Keratinocyte (primary cell): ENCODE results near the gene PRKD2.

ENCODE experiments used
- CTCF ChIP-seq, 3 experiments: IDR thresholded peaks in 1 of 3; conservative IDR thresholded peaks in 1 of 3; optimal IDR thresholded peaks in 1 of 3; 2 replicates in 2 of 3; 3 replicates in 1 of 3; pipeline versions ENCODE3 to v1.5.1; 2011; ENCODE audit warnings: low read length in 3 of 3, mild to moderate bottlenecking in 3 of 3, moderate library complexity in 2 of 3, control low read depth in 1 of 3, inconsistent platforms in 1 of 3; ENCODE audit not compliant: insufficient read depth in 2 of 3; ENCODE audit errors: extremely low read depth in 1 of 3
- EZH2 ChIP-seq: IDR thresholded peaks from one replicate; pipeline ENCODE4 v1.6.1; 2012; ENCODE audit warnings: inconsistent platforms, mild to moderate bottlenecking, low read length, moderate library complexity

- TF ChIP-seq CTCF (optimal IDR thresholded peaks at IDR 0.05 in 1 of 3, IDR thresholded peaks at IDR 0.05 in 1 of 3, conservative IDR thresholded peaks at IDR 0.05 in 1 of 3; ENCODE audit: extremely low read depth in 1 of 3, insufficient read depth in 2 of 3, low read length in 3 of 3) (no peak), EZH2 (no peak)
Observed at GRCh38 chr19:46723471-46723870, 6.6 kb upstream of the PRKD2 start.
